ENCODE measurements around the gene PEX14.
A peak's percentile ranks its signal among the peaks of the same experiment; 100 is the strongest.

PEX14 gene

GRCh38 chr1:10553118-10553517 lies 78.4 kb downstream of the PEX14 start:
- DNase-seq: peak in 2 of 3 experiments; percentile 33 to 81

DNA sequence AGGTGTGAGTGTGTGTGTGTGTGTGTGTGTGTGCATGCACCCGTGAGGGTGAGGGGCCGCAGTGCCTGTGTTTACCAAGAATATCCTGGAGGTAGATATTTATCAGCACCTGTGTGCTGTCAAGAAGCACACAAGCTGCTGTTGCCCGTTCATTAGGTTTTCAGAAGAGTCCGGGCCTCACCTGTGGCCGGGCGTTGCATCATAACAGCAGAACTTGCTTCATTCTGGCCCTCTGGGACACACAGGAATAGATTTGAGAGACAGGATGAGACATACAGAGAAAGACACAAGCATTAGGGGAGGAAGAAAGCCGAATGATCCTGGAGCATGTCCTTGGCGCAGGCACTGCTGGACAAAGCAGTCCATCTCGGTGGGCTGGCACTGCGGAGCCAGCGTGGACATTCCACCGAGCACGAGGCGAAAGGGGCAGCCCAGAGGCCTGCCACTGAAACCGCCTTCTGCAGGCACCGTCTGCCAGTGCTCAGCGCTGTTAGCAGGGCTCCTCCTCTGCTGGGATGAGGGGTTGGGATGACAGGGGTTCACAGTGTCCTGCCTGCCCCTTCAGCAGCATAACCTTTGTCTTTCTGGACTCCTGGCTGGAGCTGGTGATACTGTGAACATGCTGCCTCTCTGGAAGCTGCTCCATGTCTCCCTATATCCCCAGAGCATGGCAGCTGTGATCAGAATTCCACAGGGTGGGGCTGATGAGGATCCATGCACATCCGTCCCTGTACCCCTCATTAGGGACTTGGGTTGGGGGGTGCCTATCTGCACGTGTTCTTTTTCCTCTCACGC lies 81.1 kb downstream of the PEX14 start:
- peak; percentile 45 to 77 (median 60) for DNase-seq

DNA sequence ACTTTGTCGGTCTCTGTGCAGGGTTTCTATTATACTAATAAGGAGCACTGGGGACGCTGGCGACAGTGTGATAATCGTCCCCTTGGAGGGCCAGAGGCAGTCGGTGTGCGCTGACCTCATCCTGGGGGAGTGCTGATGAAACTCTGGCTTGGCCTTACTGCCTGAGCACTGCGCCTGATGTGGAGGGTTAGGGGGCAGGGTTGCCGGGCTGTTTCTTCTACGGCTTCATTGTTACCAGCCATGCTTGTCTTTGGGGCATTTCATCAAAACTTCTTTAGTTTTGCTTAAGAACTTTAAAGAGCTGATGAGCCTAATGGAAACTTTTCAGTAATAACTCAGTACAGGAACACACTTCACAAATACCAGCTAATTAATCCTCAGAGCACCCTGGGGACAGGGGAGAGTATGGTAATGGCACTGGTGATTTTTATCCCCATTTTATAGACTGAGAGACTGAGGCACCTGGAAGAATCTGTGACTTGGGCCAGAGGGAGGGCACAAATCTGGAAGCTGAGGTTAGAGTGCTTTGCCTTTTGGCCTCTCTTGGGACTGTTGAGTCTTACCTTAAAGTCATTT lies 81.8 kb downstream of the PEX14 start:
- peak in 1 of 3 experiments; percentile 61 for DNase-seq

DNA sequence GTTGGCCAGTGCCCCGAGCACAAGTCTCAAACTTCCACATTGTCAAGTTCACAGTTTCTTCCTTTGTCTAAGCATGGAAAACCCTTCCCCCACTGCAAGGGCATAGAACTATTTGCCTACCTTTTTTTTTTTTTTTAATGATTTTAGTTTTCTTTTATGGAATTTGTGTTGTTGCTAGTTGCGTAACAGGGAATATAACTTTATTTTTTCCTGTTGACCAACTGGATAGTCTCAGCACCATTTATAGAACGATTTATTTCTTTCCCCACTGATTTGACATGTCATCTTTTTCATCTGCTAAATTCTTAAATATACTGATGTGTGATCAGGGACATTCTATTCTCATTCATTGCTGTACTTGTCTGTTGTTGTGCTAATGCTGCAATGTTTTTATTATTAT lies 83.0 kb downstream of the PEX14 start:
- no peak for DNase-seq

DNA sequence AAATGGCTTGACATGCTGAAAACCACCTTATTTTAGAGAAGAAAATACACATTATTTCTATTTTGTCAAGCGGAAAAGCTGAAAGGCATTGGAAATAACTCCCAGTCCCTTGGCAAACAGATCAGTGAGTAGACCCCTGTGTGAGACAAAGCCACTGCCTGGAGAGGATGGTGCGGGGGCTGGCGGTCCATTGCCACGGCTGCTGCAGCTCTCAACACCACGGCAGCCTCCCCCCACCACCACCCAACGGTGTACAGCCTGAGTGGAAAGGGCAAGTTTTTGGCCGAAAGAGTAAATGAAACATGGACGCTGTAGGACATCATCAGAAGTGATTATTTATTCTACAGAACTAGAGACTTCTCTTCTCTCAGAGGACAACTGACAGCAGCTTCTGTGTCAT lies 84.6 kb downstream of the PEX14 start:
- DNase-seq: no peak

GRCh38 chr1:10561497-10561896 lies 86.7 kb downstream of the PEX14 start:
- DNase-seq: no peak

DNA sequence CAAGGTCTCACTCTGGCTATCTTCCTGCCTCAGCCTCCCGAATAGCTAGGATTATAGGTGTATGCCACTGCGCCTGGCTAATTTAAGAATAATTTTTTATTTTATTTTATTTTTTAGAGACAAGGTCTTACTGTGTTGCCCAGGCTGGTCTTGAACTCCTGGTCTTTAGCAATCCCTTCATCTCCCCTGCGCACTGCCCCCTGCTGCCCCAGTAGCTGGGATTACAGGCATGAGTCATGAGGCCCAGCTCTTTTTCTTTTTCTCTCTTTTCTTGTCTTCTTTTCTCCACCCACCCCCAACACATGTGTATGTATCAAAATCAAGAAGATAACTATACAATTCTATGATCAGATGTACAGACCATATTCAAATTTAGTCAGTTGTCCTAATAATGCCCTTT lies 87.2 kb downstream of the PEX14 start:
- no peak for DNase-seq

DNA sequence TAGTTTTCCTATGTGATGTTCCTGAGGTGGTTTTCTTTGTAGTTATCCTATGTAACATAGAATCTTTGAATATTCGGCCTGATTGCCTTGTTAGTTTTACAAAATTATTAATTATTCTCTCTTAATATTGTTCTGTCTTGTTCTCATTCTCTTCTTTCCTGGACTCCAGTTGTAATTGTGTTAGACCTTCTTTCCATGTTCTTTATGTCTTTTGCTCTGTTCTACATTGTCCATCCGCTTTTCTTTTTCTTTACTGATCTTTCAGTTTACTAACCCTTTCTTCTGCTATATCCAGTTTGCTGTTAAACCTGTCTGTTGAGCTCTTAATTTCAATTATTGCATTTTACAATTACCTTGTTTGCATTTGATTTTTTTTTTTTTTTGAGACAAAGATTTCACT lies 89.3 kb downstream of the PEX14 start:
- no peak for DNase-seq

GRCh38 chr1:10569531-10569930 lies 94.8 kb downstream of the PEX14 start:
- no peak for DNase-seq

- DNase-seq: no peak
Measured at GRCh38 chr1:10575616-10576015, 100.9 kb downstream of the PEX14 start.

GRCh38 chr1:10578070-10578469 lies 103.3 kb downstream of the PEX14 start:
- no peak for DNase-seq

DNA sequence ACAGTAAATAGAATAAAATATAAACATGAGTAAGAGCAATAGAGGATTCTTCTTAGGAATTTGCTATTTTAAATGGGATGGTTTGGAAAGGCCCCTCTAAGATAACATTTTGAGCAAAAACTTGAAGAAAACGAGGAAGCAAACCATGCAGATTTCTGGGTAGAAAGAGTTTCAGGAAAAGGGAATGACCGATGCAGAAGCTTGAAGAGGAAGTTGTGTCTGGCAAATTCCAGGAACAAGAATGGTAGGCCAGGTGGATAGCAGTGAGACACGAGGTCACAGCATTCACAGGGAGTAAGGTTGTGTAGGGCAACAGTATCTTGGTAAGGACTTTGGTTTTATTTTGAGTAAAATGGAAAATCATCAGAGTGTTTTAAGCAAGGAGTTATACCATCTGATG lies 108.9 kb downstream of the PEX14 start:
- DNase-seq: no peak

DNA sequence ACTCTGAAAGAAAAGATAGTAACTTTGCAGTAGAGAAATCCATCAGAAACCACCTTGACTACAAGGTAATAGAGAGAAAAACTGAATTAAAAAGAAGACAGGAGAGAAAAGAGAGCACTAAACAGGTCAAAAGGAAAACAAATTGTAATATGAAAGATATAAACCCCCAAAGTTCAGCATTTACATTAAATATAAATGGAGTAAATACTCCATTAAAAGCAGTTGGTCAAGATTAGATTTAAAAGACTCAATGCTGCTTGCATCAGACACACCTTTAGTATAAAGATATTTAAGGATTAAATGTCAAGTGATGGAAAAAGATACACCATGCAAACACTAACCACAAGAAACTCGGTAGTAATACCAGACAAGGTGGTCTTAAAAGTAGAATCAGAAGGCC lies 110.5 kb downstream of the PEX14 start:
- no peak for DNase-seq

DNA sequence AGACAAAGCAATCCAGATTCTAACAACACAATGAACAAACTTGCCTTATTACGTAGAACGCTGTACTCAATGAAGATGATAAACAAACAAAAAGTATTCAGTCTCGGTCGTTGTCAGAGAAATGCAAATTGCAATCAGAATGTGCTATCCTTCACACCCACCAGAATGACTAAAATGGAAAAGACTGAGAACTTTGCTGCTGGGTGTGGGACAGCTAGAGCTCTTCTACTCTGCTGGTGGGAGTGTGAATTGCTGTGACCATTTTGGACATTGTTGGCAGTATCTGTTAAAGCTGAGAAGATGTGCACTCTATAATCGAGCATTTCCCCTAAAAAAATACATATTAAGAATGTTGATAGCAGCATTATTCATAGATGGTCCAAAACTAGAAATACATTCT lies 111.4 kb downstream of the PEX14 start:
- DNase-seq: no peak

GRCh38 chr1:10588640-10589039 lies 113.9 kb downstream of the PEX14 start:
- no peak for DNase-seq

DNA sequence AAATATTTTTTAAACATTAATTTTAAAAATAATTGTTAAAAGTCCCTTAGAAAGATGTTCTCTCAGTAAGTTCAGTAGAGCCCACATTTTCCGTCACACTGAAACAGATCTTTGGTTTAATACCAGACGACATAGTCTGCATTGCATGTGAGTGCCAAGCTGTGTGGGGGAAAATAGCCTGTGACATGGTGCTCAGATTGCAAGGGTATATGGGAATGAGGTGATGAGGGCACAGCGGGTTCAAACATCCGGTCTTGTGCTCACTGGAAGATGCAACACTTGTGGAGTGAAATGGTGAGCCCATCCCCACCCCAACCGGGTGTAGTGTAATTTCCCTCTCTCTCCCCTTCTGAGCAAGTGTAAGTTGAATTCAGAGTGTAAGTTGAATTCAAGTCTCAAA lies 114.3 kb downstream of the PEX14 start:
- no peak for DNase-seq

DNA sequence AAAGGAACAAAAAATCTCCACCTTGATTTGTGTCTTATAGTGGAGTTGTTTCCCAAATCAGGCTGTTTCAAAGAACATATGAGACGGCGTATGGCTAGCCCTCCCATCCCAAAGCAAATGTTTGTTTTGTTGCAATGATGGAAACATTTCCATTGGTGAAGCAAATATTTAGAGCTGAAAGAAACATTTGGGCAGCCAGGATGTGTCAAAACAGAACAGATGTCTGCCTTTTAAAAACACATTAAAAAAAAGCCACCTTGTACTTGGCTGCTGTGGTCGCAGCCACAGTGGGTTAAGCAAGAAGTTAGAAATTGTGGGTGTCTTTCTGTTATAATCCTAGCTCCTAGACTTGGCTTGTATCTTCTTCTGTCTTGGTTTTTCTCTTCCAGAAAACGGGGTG lies 116.3 kb downstream of the PEX14 start:
- no peak for DNase-seq

GRCh38 chr1:10592373-10592772 lies 117.6 kb downstream of the PEX14 start:
- DNase-seq: no peak

GRCh38 chr1:10593750-10594149 lies 119.0 kb downstream of the PEX14 start:
- DNase-seq: peak in 1 of 3 experiments; percentile 2

DNA sequence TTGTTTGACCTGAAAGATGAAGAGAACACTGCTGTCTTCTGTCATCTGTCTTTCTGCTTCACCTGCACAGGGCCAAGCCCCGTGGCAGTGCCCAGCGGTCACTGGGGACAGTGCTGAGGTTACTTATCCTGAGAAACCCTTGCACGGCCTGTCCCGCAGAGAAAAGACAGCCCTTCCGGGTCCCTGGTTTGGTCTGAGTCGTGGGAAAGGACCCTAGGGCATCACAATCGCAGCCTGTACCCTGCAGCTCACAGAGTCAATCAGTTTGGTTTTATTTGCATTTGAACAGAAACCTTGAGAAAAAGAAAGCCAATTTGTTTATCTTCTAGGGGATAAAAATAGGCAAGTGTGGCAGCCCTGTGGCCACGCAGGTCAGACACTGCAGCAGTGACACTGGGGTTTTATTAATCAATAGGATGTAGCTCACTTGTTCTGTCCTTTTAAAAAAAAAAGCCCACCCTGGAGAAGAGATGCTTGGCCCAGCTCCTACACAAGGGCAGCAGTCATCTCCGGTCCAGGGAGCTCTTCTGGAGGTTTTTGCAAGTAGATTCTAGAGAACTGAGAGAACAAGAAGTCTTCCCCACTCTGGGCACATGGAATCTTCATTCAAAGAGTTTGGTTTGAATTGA lies 120.0 kb downstream of the PEX14 start:
- DNase-seq: no peak

DNA sequence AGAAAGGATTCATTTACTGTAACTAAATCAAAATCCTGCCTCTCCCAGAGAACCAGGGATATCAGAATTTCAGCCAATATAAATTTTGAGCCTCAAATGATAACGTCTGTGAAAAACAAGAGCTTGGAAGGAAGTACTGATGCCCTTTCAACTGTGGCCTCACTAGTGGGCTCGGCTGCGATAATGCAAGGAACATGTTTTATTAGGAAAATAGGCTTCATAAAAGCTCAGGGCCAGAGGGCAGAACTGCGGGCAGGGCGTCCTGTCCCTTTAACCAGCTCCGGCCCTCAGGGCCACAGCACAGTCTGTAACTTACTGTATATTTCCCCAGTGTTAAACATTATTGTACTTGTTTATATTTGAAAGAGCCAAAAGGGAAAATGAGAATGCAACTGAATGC lies 122.0 kb downstream of the PEX14 start:
- no peak for DNase-seq

- DNase-seq: peak in 2 of 3 experiments; percentile 42 to 61
Measured at GRCh38 chr1:10597492-10598388, 123.0 kb downstream of the PEX14 start.

GRCh38 chr1:10598389-10598702 lies 123.6 kb downstream of the PEX14 start:
- DNase-seq: peak; percentile 20 to 61 (median 42)

Data from NCI-H1417 (cell line).